Epithelial cell of prostate (primary cell): ENCODE data around the gene CRISPLD2.
"Not testable (repeated sequence)": the region's sequence is repeated elsewhere in the genome, so short reads cannot be mapped to it uniquely, and the experiment has no call there.

Experiments
- DNase-seq: peaks from one replicate; pipeline ENCODE4 v3.0.0-alpha.2; 2011; ENCODE audit warnings: low read depth, low spot score
- H3K27ac ChIP-seq: fragments of 450-650 bp; 2 replicates; pipeline ENCODE4 v1.5.1; 2017; ENCODE audit warnings: mild to moderate bottlenecking

The CRISPLD2 gene

GRCh38 chr16:84820771-84821170 lies 986 bp downstream of the CRISPLD2 start:
- no peak overlapping the region for H3K27ac ChIP-seq
- DNase-seq, result no peak

DNA sequence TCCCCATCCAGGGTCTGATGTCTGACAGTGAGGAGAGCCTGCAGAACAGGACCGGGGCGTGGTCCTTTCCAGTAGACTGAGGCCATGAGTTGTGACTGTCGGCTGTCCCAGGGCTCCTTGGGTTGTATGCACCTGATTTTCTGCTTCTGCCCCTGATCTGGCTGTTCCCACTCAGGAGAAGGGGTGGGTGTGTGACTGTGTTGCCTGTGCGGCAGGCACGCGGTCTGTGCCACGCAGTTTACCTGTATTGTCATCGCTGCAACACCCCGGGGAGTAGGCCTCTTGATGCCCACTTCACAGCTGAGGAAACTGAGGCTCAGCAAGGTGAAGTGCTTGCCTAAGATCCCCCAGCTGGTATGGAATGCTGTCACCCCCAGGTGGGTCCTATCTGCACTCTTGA lies 1.4 kb downstream of the CRISPLD2 start:
- no peak overlapping the region for H3K27ac ChIP-seq
- no peak for DNase-seq

GRCh38 chr16:84821728-84822689 lies 2.2 kb downstream of the CRISPLD2 start:
- no peak overlapping the region for H3K27ac ChIP-seq
- no peak for DNase-seq

DNA sequence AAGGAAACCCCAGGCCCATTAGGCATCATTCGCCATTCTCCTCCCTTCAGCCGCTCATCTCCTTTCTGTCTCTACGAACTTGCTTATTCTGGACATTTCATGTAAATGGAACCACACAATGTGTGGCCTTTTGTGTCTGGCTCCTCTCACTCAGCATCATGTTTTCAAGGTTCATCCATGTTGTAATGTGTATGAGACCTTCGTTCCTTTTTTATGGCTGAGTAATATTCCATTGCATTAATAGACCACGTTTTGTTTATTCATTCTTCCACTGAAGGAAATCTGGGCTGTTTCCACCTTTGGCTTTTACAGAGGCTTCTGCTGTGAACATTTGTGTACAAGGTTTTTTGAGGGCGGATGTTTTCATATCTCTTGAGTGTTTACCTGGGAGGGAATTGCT lies 3.2 kb downstream of the CRISPLD2 start:
- no peak overlapping the region for H3K27ac ChIP-seq
- DNase-seq, result no peak

- no peak for DNase-seq
- no peak overlapping the region for H3K27ac ChIP-seq
Observed at GRCh38 chr16:84823484-84823883, 3.7 kb downstream of the CRISPLD2 start.

DNA sequence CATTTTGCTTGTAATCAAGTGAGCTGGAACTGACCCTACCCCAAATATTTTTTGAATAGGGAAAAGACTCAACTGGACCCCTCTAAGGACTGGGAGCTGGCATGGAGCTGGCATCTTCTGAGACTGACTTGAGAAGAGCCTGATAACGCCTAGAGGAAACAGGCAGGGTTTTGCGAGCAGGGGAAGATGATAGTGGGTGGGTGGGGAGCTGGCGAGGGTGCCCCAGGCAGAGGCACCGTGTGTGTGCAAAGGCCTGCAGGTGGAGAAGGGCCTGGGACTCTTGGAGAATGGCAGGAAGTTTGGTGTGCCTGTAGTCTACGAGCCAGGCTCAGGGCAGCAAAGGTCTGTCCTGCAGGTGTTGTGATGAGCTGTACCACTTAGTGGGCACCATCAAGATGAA lies 4.1 kb downstream of the CRISPLD2 start:
- no peak for DNase-seq
- H3K27ac ChIP-seq, result no peak overlapping the region

- H3K27ac ChIP-seq, result no peak overlapping the region
- no peak for DNase-seq
Observed at GRCh38 chr16:84825896-84826557, 6.2 kb downstream of the CRISPLD2 start.

DNA sequence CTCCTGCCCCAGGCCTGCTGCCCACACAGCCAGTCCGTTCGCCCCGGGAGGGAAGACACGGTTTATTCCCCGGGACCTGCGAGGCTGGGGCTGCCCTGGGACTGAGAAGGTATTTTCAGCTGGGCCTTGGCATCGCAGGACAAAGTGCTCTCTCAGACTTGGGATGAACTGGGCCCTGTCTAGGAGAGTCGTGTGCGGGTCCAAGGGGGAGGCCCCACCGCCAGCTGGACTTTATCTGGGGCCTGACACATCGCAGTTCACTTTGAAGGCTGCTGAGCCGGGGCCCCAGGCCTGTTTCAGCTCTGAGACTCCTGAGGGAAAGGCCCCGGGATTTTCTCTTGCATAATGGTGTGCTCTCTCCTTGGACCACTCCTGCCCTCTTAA lies 6.8 kb downstream of the CRISPLD2 start:
- no peak overlapping the region for H3K27ac ChIP-seq
- no peak for DNase-seq

GRCh38 chr16:84827131-84827574 lies 7.4 kb downstream of the CRISPLD2 start:
- H3K27ac ChIP-seq, result no peak overlapping the region
- no peak for DNase-seq

- DNase-seq, result no peak
- H3K27ac ChIP-seq, result no peak overlapping the region
Observed at GRCh38 chr16:84827897-84828296, 8.1 kb downstream of the CRISPLD2 start.

DNA sequence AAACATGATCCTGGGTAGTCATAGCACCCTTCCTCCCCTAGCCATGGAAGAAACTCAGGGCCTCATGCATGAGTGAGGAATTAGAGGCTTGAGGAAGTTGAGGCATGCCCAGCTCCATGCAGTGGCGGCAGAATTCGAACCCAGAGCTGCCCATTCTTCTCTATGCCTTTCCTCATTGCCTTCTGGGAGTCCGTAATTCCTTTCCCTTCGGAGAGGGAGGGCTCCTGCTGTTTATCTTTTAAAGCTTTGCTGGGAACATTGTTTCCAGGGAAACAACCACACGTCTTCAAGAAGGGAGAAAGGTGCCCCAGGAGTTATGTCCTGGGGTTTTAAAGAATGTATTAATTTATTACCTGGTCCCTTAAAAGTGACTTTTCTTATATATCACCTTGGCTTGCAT lies 8.5 kb downstream of the CRISPLD2 start:
- DNase-seq, result no peak
- H3K27ac ChIP-seq, result no peak overlapping the region

- no peak for DNase-seq
Observed at GRCh38 chr16:84829168-84829965, 9.6 kb downstream of the CRISPLD2 start.

DNA sequence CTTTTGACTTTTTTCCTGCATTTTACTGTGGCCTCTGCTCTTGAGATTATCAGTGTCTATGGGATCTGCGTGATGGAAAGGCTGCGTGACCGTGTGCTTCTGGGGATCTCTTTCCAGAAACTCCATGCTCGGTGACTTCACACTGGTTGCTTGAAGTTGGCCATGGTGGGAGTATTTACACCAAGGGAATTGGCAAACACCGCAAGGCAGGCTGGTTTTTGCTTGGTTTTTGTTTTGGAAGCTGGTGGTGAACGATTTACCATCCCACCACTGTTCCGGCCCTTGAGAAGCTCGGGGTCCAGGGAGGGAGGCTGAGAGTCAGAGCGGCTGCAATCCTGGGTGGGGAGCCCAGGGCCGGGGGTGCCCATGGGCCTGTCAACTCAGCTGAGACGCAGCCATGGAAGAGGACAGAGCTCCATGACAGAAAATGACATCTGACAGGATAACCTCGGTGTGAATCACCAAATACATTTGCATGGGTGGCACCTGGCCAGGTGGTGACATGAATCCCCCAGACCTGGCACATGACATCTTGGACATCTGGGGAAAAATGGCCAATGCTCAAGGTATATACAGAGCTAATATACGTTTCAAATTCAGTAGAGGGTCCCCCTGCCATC lies 11.1 kb downstream of the CRISPLD2 start:
- no peak overlapping the region for H3K27ac ChIP-seq
- no peak for DNase-seq

More at GRCh38 chr16:84829168-84829965, 9.6 kb downstream of the CRISPLD2 start:
- no peak overlapping the region for H3K27ac ChIP-seq

- not testable (repeated sequence) for H3K27ac ChIP-seq, DNase-seq
Observed at GRCh38 chr16:84831728-84832127, 11.9 kb downstream of the CRISPLD2 start.

DNA sequence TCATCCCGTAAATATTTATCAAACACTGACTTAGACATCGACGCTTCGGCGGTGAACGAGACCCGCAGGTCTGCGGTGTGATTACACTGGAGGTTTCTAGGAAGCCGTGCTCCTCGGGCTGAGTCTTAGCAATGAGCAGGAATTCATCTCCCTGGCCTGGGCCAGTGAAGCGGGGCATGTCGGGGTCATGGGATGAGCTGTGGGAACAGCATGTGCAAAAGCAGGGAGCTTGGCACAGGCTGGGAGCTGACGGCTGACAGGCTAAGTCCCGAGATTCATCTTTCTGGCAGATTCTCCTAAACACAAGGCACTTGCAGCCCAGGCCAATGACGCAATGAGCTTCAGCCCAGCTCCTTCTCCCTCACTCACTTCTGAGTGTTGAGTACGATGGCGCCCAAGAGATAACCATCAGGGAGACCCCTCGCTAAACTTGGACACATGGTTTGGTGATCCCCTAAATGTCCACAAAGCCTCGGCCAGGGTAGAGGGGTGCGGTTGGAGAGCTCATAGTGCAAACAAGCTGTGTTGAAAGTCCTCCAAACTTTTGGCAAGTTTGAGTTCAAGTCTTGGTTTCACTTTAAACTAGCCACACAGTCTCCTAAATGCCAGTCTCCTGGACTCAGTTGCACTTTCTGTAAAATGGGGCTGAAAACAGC lies 12.8 kb downstream of the CRISPLD2 start:
- no peak for DNase-seq
- H3K27ac ChIP-seq, result no peak overlapping the region

- H3K27ac ChIP-seq, result no peak overlapping the region
- no peak for DNase-seq
Observed at GRCh38 chr16:84833144-84833500, 13.3 kb downstream of the CRISPLD2 start.

GRCh38 chr16:84833542-84834402 lies 14.0 kb downstream of the CRISPLD2 start:
- no peak overlapping the region for H3K27ac ChIP-seq
- no peak for DNase-seq

- DNase-seq, result no peak
- H3K27ac ChIP-seq, result no peak overlapping the region
Observed at GRCh38 chr16:84834403-84834772, 14.6 kb downstream of the CRISPLD2 start.

GRCh38 chr16:84836234-84836647 lies 16.5 kb downstream of the CRISPLD2 start:
- H3K27ac ChIP-seq, result no peak overlapping the region
- no peak for DNase-seq
